HepG2 (cell line): ENCODE data around the gene PSMG3. TPM values are rescaled to one million over a fixed set of nuclear protein-coding genes. Genes with fewer than 3 reads are reported as not detected.
A peak's percentile ranks its signal among the peaks of the same experiment; 100 is the strongest.

Source experiments
- CCDC6 ChIP-seq: sonication (generic); formaldehyde crosslinking; IDR thresholded peaks from 2 replicates; pipeline ENCODE4 v1.8.1; 2022; ENCODE audit warnings: mild to moderate bottlenecking, missing genetic modification reagents, moderate library complexity
- FLYWCH1 ChIP-seq: sonication (generic); formaldehyde crosslinking; IDR thresholded peaks from 2 replicates; pipeline ENCODE4 v1.8.1; 2023; ENCODE audit warnings: mild to moderate bottlenecking, missing genetic modification reagents
- HDAC6 ChIP-seq: fragments of 200-600 bp; sonication (generic); IDR thresholded peaks from 2 replicates; pipeline ENCODE4 v1.7.0; 2017; ENCODE audit warnings: mild to moderate bottlenecking, antibody characterized with exemption, low read length, low read depth
- HHEX ChIP-seq: IDR thresholded peaks from 2 replicates; pipeline ENCODE4 v1.6.1; 2016; ENCODE audit warnings: control low read depth
- HOXA3 ChIP-seq: sonication (generic); formaldehyde crosslinking; IDR thresholded peaks from 2 replicates; pipeline ENCODE4 v1.5.0; 2020; ENCODE audit warnings: missing genetic modification reagents
- IKZF4 ChIP-seq: sonication (generic); formaldehyde crosslinking; IDR thresholded peaks from 2 replicates; pipeline ENCODE4 v1.5.1; 2020; ENCODE audit warnings: borderline replicate concordance, mild to moderate bottlenecking, low read depth, missing genetic modification reagents; ENCODE audit errors: not compliant biosample characterization
- JUND ChIP-seq: sonication (generic); formaldehyde crosslinking; IDR thresholded peaks from 2 replicates; pipeline ENCODE4 v1.8.0; 2022; ENCODE audit warnings: mild to moderate bottlenecking, missing genetic modification reagents
- KDM6A ChIP-seq: IDR thresholded peaks from 2 replicates; pipeline ENCODE4 v1.6.1; 2016; ENCODE audit warnings: low read depth
- MLX ChIP-seq: IDR thresholded peaks from 2 replicates; pipeline ENCODE4 v1.6.1; 2016
- MZF1 ChIP-seq: sonication (generic); formaldehyde crosslinking; IDR thresholded peaks from 2 replicates; pipeline ENCODE4 v1.8.1; 2023; ENCODE audit warnings: mild to moderate bottlenecking, missing genetic modification reagents, borderline replicate concordance
- SIN3A ChIP-seq: IDR thresholded peaks from 2 replicates; pipeline ENCODE4 v1.6.1; 2011; ENCODE audit warnings: low read depth, mild to moderate bottlenecking, control low read depth, low read length, borderline replicate concordance
- SIX1 ChIP-seq: sonication (generic); formaldehyde crosslinking; IDR thresholded peaks from 2 replicates; pipeline ENCODE4 v1.4.0; 2020; ENCODE audit warnings: missing genetic modification reagents, borderline replicate concordance
- ZBTB3 ChIP-seq: sonication (generic); formaldehyde crosslinking; IDR thresholded peaks from 2 replicates; pipeline ENCODE4 v1.4.0; 2020; ENCODE audit warnings: low read depth, mild to moderate bottlenecking, moderate library complexity, missing genetic modification reagents, borderline replicate concordance
- ZNF121 ChIP-seq: sonication (generic); formaldehyde crosslinking; IDR thresholded peaks from 2 replicates; pipeline ENCODE4 v1.5.0; 2020; ENCODE audit warnings: mild to moderate bottlenecking, missing genetic modification reagents
- ZNF264 ChIP-seq: sonication (generic); formaldehyde crosslinking; IDR thresholded peaks from 2 replicates; pipeline ENCODE4 v1.4.0; 2020; ENCODE audit warnings: missing genetic modification reagents
- ZNF337 ChIP-seq: sonication (generic); formaldehyde crosslinking; IDR thresholded peaks from 2 replicates; pipeline ENCODE4 v1.5.1; 2020; ENCODE audit warnings: missing genetic modification reagents, low read depth, mild to moderate bottlenecking, borderline replicate concordance
- ZNF33B ChIP-seq: sonication (generic); formaldehyde crosslinking; IDR thresholded peaks from 2 replicates; pipeline ENCODE4 v1.5.1; 2020; ENCODE audit warnings: mild to moderate bottlenecking, missing genetic modification reagents
- ZNF350 ChIP-seq: sonication (generic); formaldehyde crosslinking; IDR thresholded peaks from 2 replicates; pipeline ENCODE4 v1.4.0; 2020; ENCODE audit warnings: mild to moderate bottlenecking, low read depth, missing genetic modification reagents, borderline replicate concordance
- ZNF432 ChIP-seq: sonication (generic); formaldehyde crosslinking; IDR thresholded peaks from 2 replicates; pipeline ENCODE4 v1.5.0; 2020; ENCODE audit warnings: missing genetic modification reagents, mild to moderate bottlenecking, borderline replicate concordance
- ZNF549 ChIP-seq: sonication (generic); formaldehyde crosslinking; IDR thresholded peaks from 2 replicates; pipeline ENCODE4 v1.5.0; 2020; ENCODE audit warnings: missing genetic modification reagents
- ZNF614 ChIP-seq: IDR thresholded peaks from 2 replicates; pipeline ENCODE4 v1.6.1; 2018; ENCODE audit warnings: missing biosample characterization, missing genetic modification reagents, inconsistent platforms, borderline replicate concordance
- ZNF703 ChIP-seq: sonication (generic); formaldehyde crosslinking; IDR thresholded peaks from 2 replicates; pipeline ENCODE4 v1.5.1; 2020; ENCODE audit warnings: missing genetic modification reagents, mild to moderate bottlenecking, moderate library complexity, borderline replicate concordance
- ZNF850 ChIP-seq: sonication (generic); formaldehyde crosslinking; conservative IDR thresholded peaks from 2 replicates; pipeline ENCODE4 v1.9.0; 2021; ENCODE audit warnings: mild to moderate bottlenecking, missing genetic modification reagents
- ZNF878 ChIP-seq: sonication (generic); formaldehyde crosslinking; IDR thresholded peaks from 2 replicates; pipeline ENCODE4 v1.8.1; 2023; ENCODE audit warnings: mild to moderate bottlenecking, missing genetic modification reagents, moderate library complexity
- polyA plus RNA-seq, 8 experiments: library from polyadenylated mRNA; depleted of rRNA in 3 of 8; stranded (reverse) in 7 of 8; unstranded in 1 of 8; fragments of >200 nt; fragmentation: Illumina TruSeq in 4 of 8; extraction: Trizol in 4 of 8; gene quantifications; 2 replicates each; pipeline versions ENCODE4 v1.2.1 to v1.2.3, GENCODE V29; 2011 to 2016; ENCODE audit warnings: low read depth in 4 of 8, missing spikeins in 1 of 8, mixed read lengths in 1 of 8; ENCODE audit not compliant: insufficient read depth in 1 of 8
- total RNA-seq, 5 experiments: library from RNA; depleted of rRNA; stranded (reverse); fragments of >200 nt; fragmentation: Illumina TruSeq; extraction: Trizol; gene quantifications; 2 replicates each; pipeline ENCODE4 v1.2.3, GENCODE V29; 2016; ENCODE audit warnings: low read depth in 1 of 5
- TF ChIP-seq, protein P1 (sequence below): sonication (generic); formaldehyde crosslinking; IDR thresholded peaks from 2 replicates; pipeline ENCODE4 v1.4.0; 2020; ENCODE audit warnings: mild to moderate bottlenecking, missing genetic modification reagents

PSMG3 gene
- total and polyA plus RNA-seq, 2 of the 13 experiments (the other 11 are each of a cell fraction or from before 2014, with no cell fraction given): 29.6 to 48.4 TPM

DNA sequence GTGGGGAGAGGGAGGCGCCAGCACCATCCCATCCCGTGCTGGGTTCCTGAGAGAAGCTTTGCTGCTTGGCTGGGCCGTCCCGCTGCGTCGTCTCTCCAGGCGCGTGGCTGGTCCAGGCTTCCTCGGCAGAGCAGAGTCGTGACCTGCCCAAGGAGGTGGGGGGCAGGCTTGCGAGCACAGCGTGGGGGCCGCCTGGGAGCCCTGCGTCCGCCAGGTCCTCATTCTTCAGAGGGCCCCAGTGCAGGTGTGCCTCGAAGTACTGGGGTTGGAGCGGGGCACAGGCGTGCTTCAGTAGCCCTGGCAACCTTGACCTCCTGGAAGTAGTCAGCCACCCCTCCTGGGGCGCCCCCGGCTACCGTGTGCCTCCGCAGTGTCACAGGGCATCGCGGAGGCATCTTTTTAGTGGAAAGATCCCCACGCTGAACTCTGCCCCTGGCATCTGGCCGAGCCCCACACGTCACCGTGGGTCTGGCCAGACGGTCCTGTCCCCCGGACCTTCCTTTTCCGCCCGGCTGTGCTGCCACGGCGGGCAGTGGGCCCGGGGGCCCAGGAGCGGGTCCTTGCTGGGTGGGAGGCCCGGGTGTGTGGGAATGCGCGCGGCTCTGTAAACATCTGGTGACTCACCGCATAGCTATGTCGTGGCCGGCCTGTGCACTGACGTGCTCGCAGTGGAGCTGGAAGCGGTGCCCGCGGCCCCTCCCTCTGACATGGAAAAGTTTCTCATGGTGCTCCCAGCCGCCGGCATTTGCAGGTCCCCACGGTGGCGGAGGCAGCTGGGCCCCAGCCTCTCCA, 32.9 kb downstream of the PSMG3 start (continued):
- peak; percentile 48; the same call in 1 of the 2 replicates for TF ChIP-seq ZBTB3 (CRISPR knock-in tag)
- peak; percentile 91 for TF ChIP-seq HOXA3
- no peak for TF ChIP-seq ZNF432 (CRISPR knock-in tag)
- TF ChIP-seq MZF1 (CRISPR knock-in tag): no peak
- TF ChIP-seq ZNF614: 0 out of 2 replicates have a peak, but pooled peaks have one; percentile 60
- peak; percentile 78; the same call in 1 of the 2 replicates for TF ChIP-seq ZNF703 (CRISPR knock-in tag)
- TF ChIP-seq ZNF33B (CRISPR knock-in tag): no peak
- 0 out of 2 replicates have a peak, but pooled peaks have one; percentile 28 for TF ChIP-seq ZNF121
- no peak; the same call in 1 of the 2 replicates for TF ChIP-seq CCDC6
- TF ChIP-seq ZNF350 (CRISPR knock-in tag): peak; percentile 98
- TF ChIP-seq ZNF549 (CRISPR knock-in tag): no peak
- TF ChIP-seq SIX1: peak; percentile 50; the same call in 1 of the 2 replicates
- peak; percentile 32 for TF ChIP-seq IKZF4 (CRISPR knock-in tag)
- peak; percentile 52; the same call in 1 of the 2 replicates for TF ChIP-seq ZNF264
- TF ChIP-seq MLX (CRISPR knock-in tag): no peak
- peak; percentile 55 for TF ChIP-seq KDM6A (CRISPR knock-in tag)
- no peak for TF ChIP-seq FLYWCH1 (CRISPR knock-in tag)
- TF ChIP-seq SIN3A: 0 out of 2 replicates have a peak, but pooled peaks have one; percentile 12
- 0 out of 2 replicates have a peak, but pooled peaks have one; percentile 53 for TF ChIP-seq ZNF878 (CRISPR knock-in tag)
- TF ChIP-seq ZNF337 (CRISPR knock-in tag): peak; percentile 89; the same call in 1 of the 2 replicates
- no peak for TF ChIP-seq HDAC6
- TF ChIP-seq, protein P1, sequence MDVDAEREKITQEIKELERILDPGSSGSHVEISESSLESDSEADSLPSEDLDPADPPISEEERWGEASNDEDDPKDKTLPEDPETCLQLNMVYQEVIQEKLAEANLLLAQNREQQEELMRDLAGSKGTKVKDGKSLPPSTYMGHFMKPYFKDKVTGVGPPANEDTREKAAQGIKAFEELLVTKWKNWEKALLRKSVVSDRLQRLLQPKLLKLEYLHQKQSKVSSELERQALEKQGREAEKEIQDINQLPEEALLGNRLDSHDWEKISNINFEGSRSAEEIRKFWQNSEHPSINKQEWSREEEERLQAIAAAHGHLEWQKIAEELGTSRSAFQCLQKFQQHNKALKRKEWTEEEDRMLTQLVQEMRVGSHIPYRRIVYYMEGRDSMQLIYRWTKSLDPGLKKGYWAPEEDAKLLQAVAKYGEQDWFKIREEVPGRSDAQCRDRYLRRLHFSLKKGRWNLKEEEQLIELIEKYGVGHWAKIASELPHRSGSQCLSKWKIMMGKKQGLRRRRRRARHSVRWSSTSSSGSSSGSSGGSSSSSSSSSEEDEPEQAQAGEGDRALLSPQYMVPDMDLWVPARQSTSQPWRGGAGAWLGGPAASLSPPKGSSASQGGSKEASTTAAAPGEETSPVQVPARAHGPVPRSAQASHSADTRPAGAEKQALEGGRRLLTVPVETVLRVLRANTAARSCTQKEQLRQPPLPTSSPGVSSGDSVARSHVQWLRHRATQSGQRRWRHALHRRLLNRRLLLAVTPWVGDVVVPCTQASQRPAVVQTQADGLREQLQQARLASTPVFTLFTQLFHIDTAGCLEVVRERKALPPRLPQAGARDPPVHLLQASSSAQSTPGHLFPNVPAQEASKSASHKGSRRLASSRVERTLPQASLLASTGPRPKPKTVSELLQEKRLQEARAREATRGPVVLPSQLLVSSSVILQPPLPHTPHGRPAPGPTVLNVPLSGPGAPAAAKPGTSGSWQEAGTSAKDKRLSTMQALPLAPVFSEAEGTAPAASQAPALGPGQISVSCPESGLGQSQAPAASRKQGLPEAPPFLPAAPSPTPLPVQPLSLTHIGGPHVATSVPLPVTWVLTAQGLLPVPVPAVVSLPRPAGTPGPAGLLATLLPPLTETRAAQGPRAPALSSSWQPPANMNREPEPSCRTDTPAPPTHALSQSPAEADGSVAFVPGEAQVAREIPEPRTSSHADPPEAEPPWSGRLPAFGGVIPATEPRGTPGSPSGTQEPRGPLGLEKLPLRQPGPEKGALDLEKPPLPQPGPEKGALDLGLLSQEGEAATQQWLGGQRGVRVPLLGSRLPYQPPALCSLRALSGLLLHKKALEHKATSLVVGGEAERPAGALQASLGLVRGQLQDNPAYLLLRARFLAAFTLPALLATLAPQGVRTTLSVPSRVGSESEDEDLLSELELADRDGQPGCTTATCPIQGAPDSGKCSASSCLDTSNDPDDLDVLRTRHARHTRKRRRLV (CRISPR knock-in tag): 0 out of 2 replicates have a peak, but pooled peaks have one; percentile 45
- TF ChIP-seq HHEX (CRISPR knock-in tag): no peak
- peak; percentile 100 for TF ChIP-seq JUND (CRISPR knock-in tag)
- TF ChIP-seq ZNF850 (CRISPR knock-in tag): no peak
